Prostate gland (tissue), 2 donors: ENCODE results near the gene TGFB1I1. TPM values are rescaled to one million over a fixed set of nuclear protein-coding genes. Genes with fewer than 3 reads are reported as not detected.

Experiments
- DNase-seq: peaks from one replicate; pipeline ENCODE4 v3.0.0-alpha.2; 2019; ENCODE audit warnings: low spot score
- H3K27ac ChIP-seq, 2 donors: fragments of 200-600 bp; sonication (generic); 2 replicates each; pipeline ENCODE4 v1.5.1; 2017 to 2019
- H3K27me3 ChIP-seq: fragments of 200-600 bp; sonication (generic); replicated peaks from 2 replicates; pipeline ENCODE4 v1.5.1; 2019; ENCODE audit not compliant: insufficient read depth
- H3K36me3 ChIP-seq, 2 donors: fragments of 200-600 bp; sonication (generic); 1 replicate in 1 of 2; 2 replicates in 1 of 2; pipeline versions ENCODE4 v1.5.1 to v1.8.1; 2017 to 2019
- H3K4me1 ChIP-seq: fragments of 200-600 bp; sonication (generic); replicated peaks from 2 replicates; pipeline ENCODE4 v1.5.1; 2019
- H3K4me3 ChIP-seq, 2 donors: fragments of 200-600 bp; sonication (generic); 2 replicates each; pipeline ENCODE4 v1.5.1; 2017 to 2019
- H3K9me3 ChIP-seq: fragments of 200-600 bp; sonication (generic); 2 replicates; pipeline ENCODE4 v1.5.1; 2017
- CTCF ChIP-seq, 4 experiments: fragments of 200-600 bp in 2 of 4; fragments of 450-650 bp in 2 of 4; sonication (generic) in 2 of 4; IDR thresholded peaks; 1 replicate in 3 of 4; 2 replicates in 1 of 4; pipeline ENCODE4 v1.5.1; 2016 to 2019; ENCODE audit warnings: antibody characterized with exemption in 4 of 4, mild to moderate bottlenecking in 2 of 4, moderate library complexity in 2 of 4
- POLR2A ChIP-seq: fragments of 450-650 bp; IDR thresholded peaks from one replicate; pipeline ENCODE4 v1.6.1; 2016; ENCODE audit warnings: antibody characterized with exemption, mild to moderate bottlenecking
- POLR2AphosphoS5 ChIP-seq: sonication (generic); formaldehyde crosslinking; IDR thresholded peaks from one replicate; pipeline ENCODE4 v1.6.1; 2017; ENCODE audit warnings: antibody characterized with exemption
- WGBS: methylation state at CpG from one replicate; pipeline ENCODE4 v1.1.5; 2018; 5-methylcytosine and 5-hydroxymethylcytosine counted together
- intact Hi-C: fragments of 100-400 bp; cut with DNase I; formaldehyde crosslinking; loops from one replicate; pipeline ENCODE4 v1.14.2; 2022
- total RNA-seq, 2 donors: library from RNA; depleted of rRNA; stranded (reverse); fragments of >200 nt; gene quantifications; one replicate each; pipeline ENCODE4 v1.1.0, GENCODE V29; 2016

The TGFB1I1 gene
- total RNA-seq, 2 donors from 2014 or later: 62.0 to 115 TPM

GRCh38 chr16:31474773-31475738 lies 3.1 kb downstream of the TGFB1I1 start:
- Histone ChIP-seq H3K36me3 (no peaks in the 10 kb centered on the region), H3K4me3 (no peak overlapping the region), H3K27me3 (no peaks in the 10 kb centered on the region), H3K9me3 (no peaks in the 10 kb centered on the region), H3K4me1 (no peaks in the 10 kb centered on the region), H3K27ac (no peak overlapping the region)
- 89% methylated on average over 12 of the region's 12 CpGs for WGBS
- DNase-seq: no peak
- intact Hi-C loops: no loop called here
- no peak for TF ChIP-seq POLR2AphosphoS5
- TF ChIP-seq POLR2A: no peak
- no peak for TF ChIP-seq CTCF (IDR thresholded peaks at IDR 0.05)

GRCh38 chr16:31475946-31476302 lies 4.0 kb downstream of the TGFB1I1 start:
- no peaks in the 10 kb centered on the region for H3K27me3 ChIP-seq
- H3K27ac ChIP-seq: no peak overlapping the region
- TF ChIP-seq POLR2AphosphoS5 (no peak), CTCF (IDR thresholded peaks at IDR 0.05) (no peak), POLR2A (no peak)
- no peak for DNase-seq
- intact Hi-C loops: no loop called here
- no peaks in the 10 kb centered on the region for H3K9me3 ChIP-seq
- no peaks in the 10 kb centered on the region for H3K36me3 ChIP-seq
- 59% methylated on average over 26 of the region's 26 CpGs for WGBS
- H3K4me3 ChIP-seq: no peak overlapping the region
- no peaks in the 10 kb centered on the region for H3K4me1 ChIP-seq

GRCh38 chr16:31476303-31477219 lies 4.6 kb downstream of the TGFB1I1 start:
- 25% methylated on average over 52 of the region's 68 CpGs for whole genome bisulfite sequencing
- Histone ChIP-seq H3K27ac (no peak overlapping the region), H3K36me3 (no peaks in the 10 kb centered on the region), H3K4me3 (peak overlapping the region; percentile 10 to 27), H3K4me1 (no peaks in the 10 kb centered on the region), H3K27me3 (no peaks in the 10 kb centered on the region), H3K9me3 (no peaks in the 10 kb centered on the region)
- intact Hi-C loops: no loop called here
- peak; percentile 59 for DNase-seq
- peak; percentile 40 for TF ChIP-seq POLR2AphosphoS5
- TF ChIP-seq CTCF (IDR thresholded peaks at IDR 0.05): no peak
- peak; percentile 66 for TF ChIP-seq POLR2A

GRCh38 chr16:31477220-31478216 lies 5.6 kb downstream of the TGFB1I1 start:
- peak overlapping the region in 1 of 2 donors; percentile 27 for H3K4me3 ChIP-seq
- intact Hi-C loops: no loop called here
- no peaks in the 10 kb centered on the region for H3K36me3 ChIP-seq
- TF ChIP-seq POLR2A (no peak), CTCF (IDR thresholded peaks at IDR 0.05) (no peak), POLR2AphosphoS5 (no peak)
- no peaks in the 10 kb centered on the region for H3K9me3 ChIP-seq
- H3K27ac ChIP-seq: no peak overlapping the region
- H3K4me1 ChIP-seq: no peaks in the 10 kb centered on the region
- 57% methylated on average over 43 of the region's 67 CpGs for WGBS
- no peak for DNase-seq
- no peaks in the 10 kb centered on the region for H3K27me3 ChIP-seq
